ENCODE measurements around the gene PTGDS. TPM values are rescaled to one million over a fixed set of nuclear protein-coding genes. Genes with fewer than 3 reads are reported as not detected.

Gene PTGDS
- total and polyA plus RNA-seq, 10 donors: 134 to 1,396 (median 412) TPM

GRCh38 chr9:136978865-136979544, 1.7 kb downstream of the PTGDS start:
- intact Hi-C loops (cut with DNase I; ENCODE audit: low total_unique reads): no loop called here
- Histone ChIP-seq H3K4me1 (peaks cover 17 to 84% (median 63%) of the 10 kb centered on the region in 6 donors), H3K36me3 (no peaks in the 10 kb centered on the region), H3K4me3 (peak overlapping the region in 1 of 8 donors; percentile 7), H3K27ac (peak overlapping the region in 3 of 8 donors; percentile 30 to 84 (median 48)), H3K27me3 (replicated peaks in 1 of 7) (peaks cover 0 to 73% (median 13%) of the 10 kb centered on the region in 7 donors), H3K9me3 (no peaks in the 10 kb centered on the region)
- 54 to 64% (median 58%) methylated on average over 18 to 41 of the region's 41 CpGs for WGBS, 5 donors
- TF ChIP-seq POLR2AphosphoS5 (IDR thresholded peaks at IDR 0.05) (no peak), POLR2A (IDR thresholded peaks at IDR 0.05) (no peak), CTCF (IDR thresholded peaks at IDR 0.05 in 8 of 11, conservative IDR thresholded peaks at IDR 0.05 in 3 of 11) (no peak)
- DNase-seq: no peak

- peak overlapping the region in 4 of 8 donors; percentile 8 to 84 (median 39) for H3K27ac ChIP-seq
- H3K4me3 ChIP-seq: no peak overlapping the region
- no peak for DNase-seq
These were observed 2.7 kb downstream of the PTGDS start for GRCh38 chr9:136979769-136980587.

GRCh38 chr9:136980669-136981478, 3.6 kb downstream of the PTGDS start:
- DNase-seq: no peak
- 77 to 87% (median 80%) methylated on average over 16 of the region's 16 CpGs for WGBS, 5 donors
- no peaks in the 10 kb centered on the region for H3K36me3 ChIP-seq
- no peaks in the 10 kb centered on the region for H3K9me3 ChIP-seq
- peak overlapping the region in 5 of 8 donors; percentile 38 to 84 (median 56) for H3K27ac ChIP-seq
- peaks cover 11 to 79% (median 59%) of the 10 kb centered on the region in 6 donors for H3K4me1 ChIP-seq
- no peak overlapping the region for H3K4me3 ChIP-seq
- H3K27me3 ChIP-seq (replicated peaks in 1 of 7): peaks cover 5 to 85% (median 32%) of the 10 kb centered on the region in 7 donors
- intact Hi-C loops (cut with DNase I; ENCODE audit: low total_unique reads): no loop called here
- TF ChIP-seq POLR2AphosphoS5 (IDR thresholded peaks at IDR 0.05) (peak in 1 of 3 donors; percentile 4), POLR2A (IDR thresholded peaks at IDR 0.05) (no peak), CTCF (IDR thresholded peaks at IDR 0.05 in 8 of 11, conservative IDR thresholded peaks at IDR 0.05 in 3 of 11) (no peak)

More at GRCh38 chr9:136979769-136980587, 2.7 kb downstream of the PTGDS start:
- 79 to 89% (median 85%) methylated on average over 8 to 26 of the region's 26 CpGs for WGBS, 5 donors
- Histone ChIP-seq H3K36me3 (no peaks in the 10 kb centered on the region), H3K9me3 (no peaks in the 10 kb centered on the region), H3K27me3 (replicated peaks in 1 of 7) (peaks cover 1 to 82% (median 23%) of the 10 kb centered on the region in 7 donors), H3K4me1 (peaks cover 16 to 79% (median 60%) of the 10 kb centered on the region in 6 donors)
- intact Hi-C loops (cut with DNase I; ENCODE audit: low total_unique reads): no loop called here
- TF ChIP-seq POLR2A (IDR thresholded peaks at IDR 0.05): no peak
- TF ChIP-seq CTCF (IDR thresholded peaks at IDR 0.05 in 8 of 11, conservative IDR thresholded peaks at IDR 0.05 in 3 of 11): no peak
- TF ChIP-seq POLR2AphosphoS5 (IDR thresholded peaks at IDR 0.05): peak in 1 of 3 donors; percentile 33
